ENCODE results near the gene MYL11. TPM values are rescaled to one million over a fixed set of nuclear protein-coding genes. Genes with fewer than 3 reads are reported as not detected.
"Not testable (repeated sequence)": the region's sequence is repeated elsewhere in the genome, so short reads cannot be mapped to it uniquely, and the experiment has no call there.

MYL11 gene
- 1 to 10 TPM in 1 of 2 experiments, not detected in 1; 1.2 TPM for total RNA-seq

GRCh38 chr16:30374538-30374937, at the start of gene MYL11:
Gene MYL11, plus strand, starts transcription at chr16:30374802. Its CDS starts 56 bp downstream, at chr16:30374858.
- no peaks in the 10 kb centered on the region for H3K27me3 Mint-ChIP-seq
- H3K4me3 Mint-ChIP-seq = no peak within 1 kb of the TSS
- peaks cover 11% of the 10 kb centered on the region for H3K36me3 Mint-ChIP-seq (ENCODE audit: low read depth)
- H3K9me3 Mint-ChIP-seq = no peaks in the 10 kb centered on the region
- H3K4me1 Mint-ChIP-seq = peaks cover 37% of the 10 kb centered on the region
- ChIA-PET CTCF (no interaction called here), POLR2A (no interaction called here)
- H3K27ac Mint-ChIP-seq = peak within 1 kb of the TSS; percentile 5
- no peak for DNase-seq

GRCh38 chr16:30334473-30334989, 40.1 kb upstream of the MYL11 start:
- H3K9me3 Mint-ChIP-seq; H3K36me3 Mint-ChIP-seq (ENCODE audit: low read depth); H3K27me3 Mint-ChIP-seq: not testable (repeated sequence)
- POLR2A ChIA-PET = interaction anchor here (1.0 to 2.1 kb wide), 10 partner anchors 12 to 269 kb away, joined by 3 to 20 read pairs (median 8); partner anchors contain the start of genes ALDOA, CD2BP2, SEPTIN1 and TBX6
- peak overlapping the region; percentile 80 for H3K27ac Mint-ChIP-seq
- CTCF ChIA-PET = interaction anchor here (0.6 to 1.5 kb wide), 3 partner anchors 75 to 279 kb away, joined by 3 to 5 read pairs (median 4); partner anchors contain the start of gene ZNF764
- peaks cover 20% of the 10 kb centered on the region for H3K4me1 Mint-ChIP-seq
- peak overlapping the region; percentile 89 for H3K4me3 Mint-ChIP-seq
- peak; percentile 91 for DNase-seq

GRCh38 chr16:30335028-30335597, 39.5 kb upstream of the MYL11 start:
- ChIA-PET POLR2A (interaction anchor here (0.6 to 2.1 kb wide), 19 partner anchors 10 to 271 kb away, joined by 3 to 20 read pairs (median 5); partner anchors contain the start of genes ALDOA, CD2BP2, SEPTIN1 and TBC1D10B), CTCF (interaction anchor here (0.6 to 1.5 kb wide), 4 partner anchors 74 to 280 kb away, joined by 3 to 5 read pairs (median 4); partner anchors contain the start of gene ZNF764)
- not testable (repeated sequence) for H3K27me3 Mint-ChIP-seq; H3K9me3 Mint-ChIP-seq; H3K36me3 Mint-ChIP-seq (ENCODE audit: low read depth)
- Mint-ChIP-seq H3K4me1 (peaks cover 20% of the 10 kb centered on the region), H3K27ac (peak overlapping the region; percentile 76), H3K4me3 (peak overlapping the region; percentile 89)
- peak; percentile 86 for DNase-seq

GRCh38 chr16:30335598-30336474, 38.8 kb upstream of the MYL11 start:
- ChIA-PET POLR2A (interaction anchor here (0.6 to 2.1 kb wide), 19 partner anchors 9 to 272 kb away, joined by 3 to 20 read pairs (median 5); partner anchors contain the start of genes ALDOA, CD2BP2, SEPTIN1 and TBC1D10B), CTCF (interaction anchor here (1.0 to 1.5 kb wide), 3 partner anchors 74 to 223 kb away, joined by 3 to 5 read pairs (median 3); partner anchors contain the start of gene ZNF764)
- Mint-ChIP-seq H3K4me3 (peak overlapping the region; percentile 89), H3K4me1 (peaks cover 20% of the 10 kb centered on the region), H3K36me3 (ENCODE audit: low read depth) (no peaks in the 10 kb centered on the region), H3K9me3 (no peaks in the 10 kb centered on the region), H3K27me3 (no peaks in the 10 kb centered on the region), H3K27ac (peak overlapping the region; percentile 63)
- peak; percentile 39 for DNase-seq

GRCh38 chr16:30337964-30338357, 36.6 kb upstream of the MYL11 start:
- H3K4me1 Mint-ChIP-seq = peaks cover 17% of the 10 kb centered on the region
- H3K4me3 Mint-ChIP-seq; H3K27ac Mint-ChIP-seq; POLR2A ChIA-PET; CTCF ChIA-PET; H3K9me3 Mint-ChIP-seq; H3K36me3 Mint-ChIP-seq (ENCODE audit: low read depth); H3K27me3 Mint-ChIP-seq; DNase-seq: not testable (repeated sequence)

GRCh38 chr16:30338715-30339114, 35.9 kb upstream of the MYL11 start:
- H3K27me3 Mint-ChIP-seq; H3K4me3 Mint-ChIP-seq; POLR2A ChIA-PET; H3K27ac Mint-ChIP-seq; H3K9me3 Mint-ChIP-seq; DNase-seq; CTCF ChIA-PET; H3K36me3 Mint-ChIP-seq (ENCODE audit: low read depth): not testable (repeated sequence)
- H3K4me1 Mint-ChIP-seq = peaks cover 17% of the 10 kb centered on the region

- H3K4me1 Mint-ChIP-seq = peaks cover 14% of the 10 kb centered on the region
- H3K36me3 Mint-ChIP-seq (ENCODE audit: low read depth) = no peaks in the 10 kb centered on the region
- ChIA-PET CTCF (no interaction called here), POLR2A (interaction anchor here (1.9 kb wide), 1 partner anchor 14 kb away, joined by 5 read pairs; the partner anchor contains the start of gene CD2BP2)
- H3K27ac Mint-ChIP-seq = no peak overlapping the region
- no peak overlapping the region for H3K4me3 Mint-ChIP-seq
- H3K9me3 Mint-ChIP-seq = no peaks in the 10 kb centered on the region
- no peak for DNase-seq
- H3K27me3 Mint-ChIP-seq = no peaks in the 10 kb centered on the region
Measured at GRCh38 chr16:30340621-30341020, 34.0 kb upstream of the MYL11 start.

- not testable (repeated sequence) for H3K4me1 Mint-ChIP-seq; H3K27ac Mint-ChIP-seq; H3K4me3 Mint-ChIP-seq; DNase-seq; H3K27me3 Mint-ChIP-seq; H3K36me3 Mint-ChIP-seq (ENCODE audit: low read depth); H3K9me3 Mint-ChIP-seq
- ChIA-PET POLR2A (interaction anchor here (1.1 to 1.7 kb wide), 2 partner anchors 13 to 29 kb away, joined by 5 read pairs; partner anchors contain the start of gene CD2BP2), CTCF (interaction anchor here (1.4 kb wide), 1 partner anchor 67 kb away, joined by 5 read pairs; no protein-coding TSS in a partner anchor)
Measured at GRCh38 chr16:30341971-30342370, 32.6 kb upstream of the MYL11 start.

GRCh38 chr16:30342751-30343490, 31.7 kb upstream of the MYL11 start:
- POLR2A ChIA-PET = interaction anchor here (1.1 to 1.7 kb wide), 2 partner anchors 12 to 28 kb away, joined by 5 read pairs; partner anchors contain the start of gene CD2BP2
- H3K4me3 Mint-ChIP-seq = no peak overlapping the region
- H3K27me3 Mint-ChIP-seq = no peaks in the 10 kb centered on the region
- H3K4me1 Mint-ChIP-seq = peaks cover 4% of the 10 kb centered on the region
- no peak overlapping the region for H3K27ac Mint-ChIP-seq
- CTCF ChIA-PET = no interaction called here
- DNase-seq = no peak
- H3K36me3 Mint-ChIP-seq (ENCODE audit: low read depth) = no peaks in the 10 kb centered on the region
- H3K9me3 Mint-ChIP-seq = no peaks in the 10 kb centered on the region

GRCh38 chr16:30343491-30343820, 31.1 kb upstream of the MYL11 start:
- H3K27me3 Mint-ChIP-seq; H3K36me3 Mint-ChIP-seq (ENCODE audit: low read depth); H3K27ac Mint-ChIP-seq; CTCF ChIA-PET; H3K4me3 Mint-ChIP-seq; DNase-seq; H3K4me1 Mint-ChIP-seq; H3K9me3 Mint-ChIP-seq: not testable (repeated sequence)
- POLR2A ChIA-PET = interaction anchor here (1.7 kb wide), 1 partner anchor 11 kb away, joined by 5 read pairs; the partner anchor contains the start of gene CD2BP2

GRCh38 chr16:30346286-30346685, 28.3 kb upstream of the MYL11 start:
- Mint-ChIP-seq H3K27me3 (no peaks in the 10 kb centered on the region), H3K4me1 (peaks cover 18% of the 10 kb centered on the region), H3K4me3 (no peak overlapping the region), H3K36me3 (ENCODE audit: low read depth) (peaks cover 22% of the 10 kb centered on the region), H3K27ac (no peak overlapping the region), H3K9me3 (no peaks in the 10 kb centered on the region)
- no peak for DNase-seq
- POLR2A ChIA-PET = interaction anchor here (1.7 kb wide), 2 partner anchors 10 to 11 kb away, joined by 5 to 7 read pairs; no protein-coding TSS in a partner anchor
- CTCF ChIA-PET = interaction anchor here (0.6 kb wide), 1 partner anchor 103 kb away, joined by 3 read pairs; no protein-coding TSS in a partner anchor

- DNase-seq = no peak
- Mint-ChIP-seq H3K9me3 (no peaks in the 10 kb centered on the region), H3K27me3 (no peaks in the 10 kb centered on the region), H3K4me3 (no peak overlapping the region), H3K4me1 (peaks cover 34% of the 10 kb centered on the region), H3K27ac (no peak overlapping the region), H3K36me3 (ENCODE audit: low read depth) (peaks cover 39% of the 10 kb centered on the region)
- ChIA-PET CTCF (no interaction called here), POLR2A (interaction anchor here (1.0 to 1.7 kb wide), 2 partner anchors 8 to 12 kb away, joined by 3 to 5 read pairs; no protein-coding TSS in a partner anchor)
Measured at GRCh38 chr16:30348113-30348512, 26.5 kb upstream of the MYL11 start.
